HG03064 (cell line): ENCODE measurements around the gene AGPAT2.

ENCODE experiments used
- ATAC-seq: cut with Tn5 transposase; IDR thresholded peaks from one replicate; pipeline ENCODE4 v1.9.1; 2021; ENCODE audit warnings: low read depth; ENCODE audit not compliant: unreplicated experiment

AGPAT2 gene

GRCh38 chr9:136690104-136690805, 3.0 kb upstream of the AGPAT2 start:
- ATAC-seq = no peak

GRCh38 chr9:136689108-136689460, 1.8 kb upstream of the AGPAT2 start:
- ATAC-seq = no peak

DNA sequence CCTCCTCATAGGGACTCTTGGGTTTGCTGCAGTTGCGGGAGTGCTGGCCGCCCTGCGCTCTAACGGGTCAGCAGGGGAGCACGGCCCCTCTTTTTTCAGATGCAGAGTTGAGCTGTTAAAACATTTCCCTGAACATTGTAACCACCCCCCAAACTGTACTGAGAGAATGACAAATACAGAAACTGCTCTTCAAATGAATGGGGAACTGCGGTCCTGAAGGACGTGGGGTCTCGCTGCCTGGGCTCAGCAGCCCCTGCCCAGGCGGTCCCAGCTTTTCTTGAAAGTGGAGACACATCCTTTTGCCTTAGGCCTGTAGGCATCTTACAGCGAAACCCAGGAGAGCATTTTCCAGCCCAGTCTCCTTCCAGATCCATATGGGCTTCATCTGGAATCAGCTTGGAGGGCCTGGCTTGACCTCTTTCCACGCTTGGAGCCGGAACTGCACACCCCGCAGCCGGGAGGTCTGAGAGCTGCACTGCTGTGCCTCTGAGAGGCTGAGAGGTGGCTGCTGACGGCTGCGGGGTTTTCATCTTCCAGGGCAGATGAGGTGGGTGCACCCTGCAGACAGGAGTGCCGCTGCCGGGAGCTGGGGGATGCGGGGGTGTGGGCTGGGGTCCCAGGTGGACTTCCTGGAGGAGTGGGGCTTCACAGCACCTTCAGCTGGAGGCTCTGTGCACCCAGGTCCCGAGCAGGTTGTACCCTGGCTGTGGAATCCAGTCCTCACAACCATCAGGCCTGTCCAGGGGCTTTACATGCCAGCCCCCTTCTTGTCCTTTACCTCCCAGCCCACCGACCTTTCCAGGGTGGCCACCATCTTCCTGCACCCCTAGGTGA, 1.2 kb upstream of the AGPAT2 start:
- ATAC-seq = no peak

- ATAC-seq = no peak
Observed at GRCh38 chr9:136687721-136688223, 515 bp upstream of the AGPAT2 start.

DNA sequence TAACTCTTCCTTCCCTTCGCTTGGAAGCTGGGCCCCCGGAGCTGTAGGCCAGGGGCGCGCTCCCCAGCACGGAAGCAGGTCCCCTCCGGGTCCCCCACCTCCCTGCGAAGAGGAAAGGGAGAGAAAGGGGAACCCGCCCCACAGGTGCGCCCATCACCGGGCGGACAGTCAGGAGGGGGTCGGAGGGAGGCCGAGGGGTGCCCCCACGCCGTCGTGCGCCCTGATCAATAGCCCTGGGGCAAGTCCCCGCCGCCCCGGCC, 793 bp downstream of the AGPAT2 start:
- no peak for ATAC-seq

- ATAC-seq = no peak
Observed at GRCh38 chr9:136685790-136686533, 1.3 kb downstream of the AGPAT2 start.

- no peak for ATAC-seq
Observed at GRCh38 chr9:136685216-136685615, 2.0 kb downstream of the AGPAT2 start.

DNA sequence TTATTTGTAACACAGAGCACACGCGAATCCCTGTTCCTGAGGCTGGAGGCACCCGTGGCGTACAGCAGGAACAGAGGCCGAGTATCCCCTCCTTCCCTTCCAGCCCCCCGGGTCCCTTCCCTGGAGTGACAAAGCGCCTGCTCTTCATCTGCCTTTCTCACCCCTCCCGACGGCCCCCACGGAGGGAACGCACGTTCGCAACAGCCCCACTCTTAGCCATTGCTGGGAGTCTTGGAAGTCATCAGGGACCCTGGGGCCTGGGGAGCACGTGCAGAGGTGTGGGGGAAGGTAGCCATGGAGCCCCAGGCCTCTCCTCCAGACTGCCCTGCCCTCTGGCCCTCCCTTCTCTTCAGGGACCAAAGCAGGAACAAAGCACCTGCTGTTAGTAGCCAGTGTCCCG, 2.5 kb downstream of the AGPAT2 start:
- ATAC-seq = no peak

- ATAC-seq = no peak
Observed at GRCh38 chr9:136684339-136684738, 2.9 kb downstream of the AGPAT2 start.

GRCh38 chr9:136683755-136684154, 3.5 kb downstream of the AGPAT2 start:
- no peak for ATAC-seq

DNA sequence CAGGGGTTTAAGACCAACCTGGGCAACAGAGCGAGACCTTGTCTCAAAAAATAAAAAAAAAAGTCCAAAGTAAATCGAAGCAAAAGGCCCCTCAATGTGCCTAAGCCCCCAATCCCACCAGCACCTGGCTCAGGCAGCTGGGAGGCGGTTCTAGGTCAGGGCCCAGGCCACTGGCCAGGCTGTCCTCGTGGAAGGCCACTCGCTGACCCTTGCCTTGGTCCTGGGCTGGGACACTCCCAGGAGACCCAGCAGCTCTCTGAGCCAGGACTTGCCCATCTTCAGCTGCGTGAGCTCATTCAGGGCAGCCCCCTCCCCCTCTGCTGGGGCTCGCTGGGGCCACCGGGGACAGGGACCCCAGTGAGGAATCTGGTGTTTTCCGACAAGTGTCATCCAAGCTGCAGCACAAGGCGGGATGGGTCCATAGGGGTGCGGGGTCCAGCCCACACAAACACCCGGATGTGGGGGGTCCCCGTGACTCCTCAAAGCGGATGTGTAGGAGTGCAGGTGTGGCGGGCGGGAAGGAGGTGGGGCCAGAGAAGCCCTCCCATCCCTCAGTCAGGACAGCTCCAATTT, 4.0 kb downstream of the AGPAT2 start:
- no peak for ATAC-seq

GRCh38 chr9:136682710-136683109, 4.5 kb downstream of the AGPAT2 start:
- no peak for ATAC-seq

GRCh38 chr9:136681945-136682699, 5.1 kb downstream of the AGPAT2 start:
- no peak for ATAC-seq

DNA sequence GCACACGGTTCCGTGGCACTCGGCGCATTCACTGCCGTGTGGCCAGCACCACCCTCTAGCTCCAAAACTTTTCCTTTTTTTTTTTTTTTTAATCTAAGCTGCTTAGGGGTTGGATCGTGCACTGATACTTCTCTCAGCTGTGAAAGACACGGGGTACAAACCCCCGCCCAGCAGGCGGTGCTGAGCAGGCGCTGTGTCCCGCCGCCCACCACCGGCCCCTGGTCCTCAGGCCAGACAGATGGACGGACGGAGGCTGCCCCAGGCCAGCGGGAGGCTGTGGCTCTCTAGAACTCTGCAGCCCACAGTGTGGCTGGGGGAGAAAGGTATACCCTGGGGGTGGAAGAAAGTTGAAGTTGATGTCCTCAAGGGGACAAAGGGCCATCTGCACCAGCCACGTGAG, 6.2 kb downstream of the AGPAT2 start:
- no peak for ATAC-seq

DNA sequence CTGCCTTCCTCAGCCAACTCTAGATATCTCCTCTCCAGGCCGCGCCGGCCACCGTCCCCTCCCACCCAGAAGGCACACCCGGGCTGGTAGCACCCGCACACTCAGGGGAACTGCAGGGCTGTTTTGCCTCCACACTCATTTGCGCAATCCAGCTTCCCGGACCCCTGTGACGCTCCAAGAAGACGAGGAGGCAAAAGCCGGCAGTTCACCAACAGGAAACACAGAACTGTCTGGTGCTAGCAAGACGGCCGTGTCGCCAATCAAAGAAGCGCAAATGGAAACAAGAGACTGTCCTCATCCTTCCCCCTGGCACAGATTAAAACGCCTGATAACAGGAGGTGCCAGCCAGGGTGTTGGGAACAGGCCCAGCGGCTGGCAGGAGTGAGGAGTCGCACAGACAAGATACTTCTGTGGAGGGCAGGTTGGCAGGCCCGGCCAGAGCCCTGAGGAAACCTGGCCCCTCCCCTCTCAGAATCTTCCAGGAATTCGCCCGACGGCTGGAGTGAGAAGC, 7.8 kb downstream of the AGPAT2 start:
- no peak for ATAC-seq

GRCh38 chr9:136678624-136679023, 8.6 kb downstream of the AGPAT2 start:
- ATAC-seq = no peak

GRCh38 chr9:136678034-136678433, 9.2 kb downstream of the AGPAT2 start:
- ATAC-seq = no peak

DNA sequence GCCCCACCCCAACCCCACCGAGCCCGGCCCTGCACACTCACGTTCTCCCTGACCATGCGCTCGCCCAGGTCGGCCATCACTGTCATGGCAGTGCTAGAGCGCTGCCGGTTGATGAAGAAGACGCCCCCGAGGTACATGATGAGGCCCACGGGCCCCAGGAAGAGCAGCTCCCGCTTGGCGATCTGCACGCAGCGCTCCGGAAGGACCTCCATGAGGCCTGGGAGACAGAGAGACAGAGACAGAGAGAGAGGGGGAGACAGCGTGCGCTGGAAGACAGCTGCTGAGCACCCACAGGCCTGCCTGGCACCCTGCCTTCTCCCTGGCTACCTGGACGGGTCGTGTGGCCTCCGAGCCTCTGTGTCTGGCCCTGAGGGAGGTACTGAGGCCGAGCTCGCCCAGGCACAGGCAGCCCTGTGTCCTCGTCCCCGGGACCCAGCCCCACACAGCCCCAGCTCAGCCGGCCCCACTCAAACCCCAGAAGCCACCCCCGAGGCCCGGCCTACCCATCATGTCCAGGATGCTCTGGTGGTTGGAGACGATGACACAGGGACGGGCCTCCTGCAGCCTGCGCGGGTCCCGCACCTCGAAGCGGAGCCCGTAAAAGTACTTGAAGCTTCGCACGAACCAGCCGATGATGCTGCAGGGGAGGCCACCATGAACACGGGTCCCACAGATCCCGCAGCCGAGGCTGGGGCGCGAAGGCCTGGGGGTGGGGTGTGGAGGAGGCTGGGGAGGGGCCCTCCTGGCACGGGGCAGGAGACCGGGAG, 10.2 kb downstream of the AGPAT2 start:
- ATAC-seq = no peak

DNA sequence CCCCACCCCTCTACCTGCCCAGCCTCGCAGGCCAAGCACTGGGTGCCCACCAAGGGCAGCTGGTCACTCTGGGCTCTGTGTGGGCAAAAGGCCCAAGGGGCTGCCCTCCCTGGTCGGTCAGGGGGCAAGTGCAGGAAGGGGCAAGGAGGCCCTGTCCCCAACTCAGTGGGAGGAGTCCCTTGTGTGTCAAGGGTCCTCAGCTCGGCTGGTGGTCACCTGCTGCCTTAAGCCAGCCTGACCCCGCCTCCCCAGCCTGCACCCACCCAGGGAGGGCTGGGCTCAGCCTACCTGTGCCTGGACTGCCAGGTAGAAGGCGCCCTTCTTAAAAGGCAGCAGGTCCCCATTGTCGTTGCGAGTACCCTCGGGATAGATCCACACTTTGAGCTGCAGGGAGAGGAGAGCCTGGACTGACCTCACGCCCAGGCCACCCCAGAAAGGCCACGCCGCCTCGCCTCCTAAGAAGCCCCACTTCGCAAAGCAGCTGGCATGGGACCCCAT, 10.9 kb downstream of the AGPAT2 start:
- ATAC-seq = no peak
